A549 (cell line): ENCODE measurements around the gene MUC3A.
A peak's percentile ranks its signal among the peaks of the same experiment; 100 is the strongest.

Source experiments
- FOSL2 ChIP-seq, 2 experiments: fragments of 450-650 bp in 1 of 2; fragments of >200 bp in 1 of 2; sonication (Bioruptor Twin) in 1 of 2; formaldehyde crosslinking; IDR thresholded peaks; 2 replicates each; pipeline versions ENCODE4 v1.5.0 to v1.6.1; 2016 to 2020; ENCODE audit warnings: mild to moderate bottlenecking in 1 of 2, moderate library complexity in 1 of 2
- HEYL ChIP-seq: fragments of 250-450 bp; sonication (Bioruptor Pico); IDR thresholded peaks from 2 replicates; pipeline ENCODE4 v1.8.0; 2021; ENCODE audit warnings: mild to moderate bottlenecking, moderate library complexity
- JUNB ChIP-seq: fragments of >200 bp; sonication (Bioruptor Twin); formaldehyde crosslinking; IDR thresholded peaks from 2 replicates; pipeline ENCODE4 v1.6.1; 2016
- KDM1A ChIP-seq: fragments of 200-600 bp; sonication (generic); IDR thresholded peaks from 2 replicates; pipeline ENCODE4 v1.6.1; 2016; ENCODE audit warnings: low read depth, mild to moderate bottlenecking
- MAZ ChIP-seq: fragments of 150-350 bp; IDR thresholded peaks from 2 replicates; pipeline ENCODE4 v1.6.1; 2014; ENCODE audit warnings: antibody characterized with exemption, low read depth, low read length, borderline replicate concordance
- NR3C1 ChIP-seq: fragments of >200 bp; sonication (Bioruptor Twin); formaldehyde crosslinking; IDR thresholded peaks from 3 replicates; pipeline ENCODE4 v1.6.1; 2017
- POLR2A ChIP-seq: IDR thresholded peaks from 2 replicates; pipeline ENCODE4 v1.6.1; 2012; ENCODE audit warnings: mild to moderate bottlenecking, low read length
- RFX5 ChIP-seq: fragments of 450-650 bp; IDR thresholded peaks from 2 replicates; pipeline ENCODE4 v1.7.1; 2014; ENCODE audit warnings: antibody characterized with exemption, mild to moderate bottlenecking, moderate library complexity
- TF ChIP-seq, protein P1 (sequence below): fragments of >200 bp; sonication (Bioruptor Twin); formaldehyde crosslinking; IDR thresholded peaks from 3 replicates; pipeline ENCODE4 v1.5.1; 2016

GRCh38 chr7:100965723-100966541, 16.6 kb downstream of the MUC3A start:
- TF ChIP-seq MAZ, result peak; percentile 88; the same call in 1 of the 2 replicates
- TF ChIP-seq, protein P1, sequence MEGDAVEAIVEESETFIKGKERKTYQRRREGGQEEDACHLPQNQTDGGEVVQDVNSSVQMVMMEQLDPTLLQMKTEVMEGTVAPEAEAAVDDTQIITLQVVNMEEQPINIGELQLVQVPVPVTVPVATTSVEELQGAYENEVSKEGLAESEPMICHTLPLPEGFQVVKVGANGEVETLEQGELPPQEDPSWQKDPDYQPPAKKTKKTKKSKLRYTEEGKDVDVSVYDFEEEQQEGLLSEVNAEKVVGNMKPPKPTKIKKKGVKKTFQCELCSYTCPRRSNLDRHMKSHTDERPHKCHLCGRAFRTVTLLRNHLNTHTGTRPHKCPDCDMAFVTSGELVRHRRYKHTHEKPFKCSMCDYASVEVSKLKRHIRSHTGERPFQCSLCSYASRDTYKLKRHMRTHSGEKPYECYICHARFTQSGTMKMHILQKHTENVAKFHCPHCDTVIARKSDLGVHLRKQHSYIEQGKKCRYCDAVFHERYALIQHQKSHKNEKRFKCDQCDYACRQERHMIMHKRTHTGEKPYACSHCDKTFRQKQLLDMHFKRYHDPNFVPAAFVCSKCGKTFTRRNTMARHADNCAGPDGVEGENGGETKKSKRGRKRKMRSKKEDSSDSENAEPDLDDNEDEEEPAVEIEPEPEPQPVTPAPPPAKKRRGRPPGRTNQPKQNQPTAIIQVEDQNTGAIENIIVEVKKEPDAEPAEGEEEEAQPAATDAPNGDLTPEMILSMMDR, result peak; percentile 99
- TF ChIP-seq RFX5, result no peak
- TF ChIP-seq HEYL (CRISPR knock-in tag), result no peak
- TF ChIP-seq JUNB, result no peak
- no peak for TF ChIP-seq FOSL2 (IDR thresholded peaks at IDR 0.05)
- no peak; the same call in 1 of the 2 replicates for TF ChIP-seq FOSL2 (CRISPR knock-in tag; IDR thresholded peaks at IDR 0.05)
- no peak for TF ChIP-seq NR3C1
- TF ChIP-seq KDM1A, result no peak
- no peak for TF ChIP-seq POLR2A
